ENCODE results near the gene DENND6B.

The DENND6B gene

DNA sequence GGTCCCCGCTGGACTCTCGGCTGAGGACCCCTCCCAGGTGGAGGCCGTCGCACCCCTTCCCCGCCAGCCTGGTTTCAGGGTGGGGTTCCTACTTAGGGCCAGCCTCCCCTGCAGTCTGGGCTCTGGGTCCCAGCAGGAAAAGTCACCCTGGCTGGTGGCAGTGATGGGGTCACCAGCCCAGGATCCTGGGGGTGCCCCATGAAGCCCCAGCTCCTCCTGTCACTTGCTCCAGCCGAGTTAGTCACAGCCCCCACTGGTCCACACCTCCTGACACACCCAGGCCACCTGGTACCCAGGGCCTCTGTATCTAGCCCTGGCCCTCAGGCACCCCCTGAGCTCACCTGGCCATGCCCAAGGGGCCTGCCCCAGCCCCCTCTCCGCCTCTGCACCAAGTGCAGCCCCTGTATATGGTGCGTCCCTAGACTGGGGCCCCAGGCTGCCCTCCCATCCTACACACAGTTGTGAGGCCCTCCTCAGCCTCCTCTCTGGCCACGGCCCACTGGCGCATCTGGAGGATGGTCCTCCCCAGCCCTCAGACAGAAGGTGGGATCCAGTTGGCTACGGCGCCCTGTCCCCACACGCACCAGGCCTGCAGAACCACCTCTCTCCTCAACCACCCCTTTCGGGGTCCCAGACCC lies 26.1 kb downstream of the DENND6B start:
- TF ChIP-seq, protein P1, sequence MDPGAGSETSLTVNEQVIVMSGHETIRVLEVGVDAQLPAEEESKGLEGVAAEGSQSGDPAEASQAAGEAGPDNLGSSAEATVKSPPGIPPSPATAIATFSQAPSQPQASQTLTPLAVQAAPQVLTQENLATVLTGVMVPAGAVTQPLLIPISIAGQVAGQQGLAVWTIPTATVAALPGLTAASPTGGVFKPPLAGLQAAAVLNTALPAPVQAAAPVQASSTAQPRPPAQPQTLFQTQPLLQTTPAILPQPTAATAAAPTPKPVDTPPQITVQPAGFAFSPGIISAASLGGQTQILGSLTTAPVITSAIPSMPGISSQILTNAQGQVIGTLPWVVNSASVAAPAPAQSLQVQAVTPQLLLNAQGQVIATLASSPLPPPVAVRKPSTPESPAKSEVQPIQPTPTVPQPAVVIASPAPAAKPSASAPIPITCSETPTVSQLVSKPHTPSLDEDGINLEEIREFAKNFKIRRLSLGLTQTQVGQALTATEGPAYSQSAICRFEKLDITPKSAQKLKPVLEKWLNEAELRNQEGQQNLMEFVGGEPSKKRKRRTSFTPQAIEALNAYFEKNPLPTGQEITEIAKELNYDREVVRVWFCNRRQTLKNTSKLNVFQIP (CRISPR knock-in tag; IDR thresholded peaks at IDR 0.05; ENCODE audit: borderline replicate concordance, low read depth), result no peak
- TF ChIP-seq GLIS3 (CRISPR knock-in tag; IDR thresholded peaks at IDR 0.05) (no peak), ARNTL (CRISPR knock-in tag; IDR thresholded peaks at IDR 0.05; ENCODE audit: borderline replicate concordance, low read depth) (no peak), ZC3H10 (CRISPR knock-in tag; IDR thresholded peaks at IDR 0.05) (no peak), ISL1 (CRISPR knock-in tag; IDR thresholded peaks at IDR 0.05) (no peak), ZNF565 (CRISPR knock-in tag; conservative IDR thresholded peaks at IDR 0.05; ENCODE audit: low read depth) (no peak), ESRRG (CRISPR knock-in tag; IDR thresholded peaks at IDR 0.05) (no peak)
- TF ChIP-seq, protein P2, sequence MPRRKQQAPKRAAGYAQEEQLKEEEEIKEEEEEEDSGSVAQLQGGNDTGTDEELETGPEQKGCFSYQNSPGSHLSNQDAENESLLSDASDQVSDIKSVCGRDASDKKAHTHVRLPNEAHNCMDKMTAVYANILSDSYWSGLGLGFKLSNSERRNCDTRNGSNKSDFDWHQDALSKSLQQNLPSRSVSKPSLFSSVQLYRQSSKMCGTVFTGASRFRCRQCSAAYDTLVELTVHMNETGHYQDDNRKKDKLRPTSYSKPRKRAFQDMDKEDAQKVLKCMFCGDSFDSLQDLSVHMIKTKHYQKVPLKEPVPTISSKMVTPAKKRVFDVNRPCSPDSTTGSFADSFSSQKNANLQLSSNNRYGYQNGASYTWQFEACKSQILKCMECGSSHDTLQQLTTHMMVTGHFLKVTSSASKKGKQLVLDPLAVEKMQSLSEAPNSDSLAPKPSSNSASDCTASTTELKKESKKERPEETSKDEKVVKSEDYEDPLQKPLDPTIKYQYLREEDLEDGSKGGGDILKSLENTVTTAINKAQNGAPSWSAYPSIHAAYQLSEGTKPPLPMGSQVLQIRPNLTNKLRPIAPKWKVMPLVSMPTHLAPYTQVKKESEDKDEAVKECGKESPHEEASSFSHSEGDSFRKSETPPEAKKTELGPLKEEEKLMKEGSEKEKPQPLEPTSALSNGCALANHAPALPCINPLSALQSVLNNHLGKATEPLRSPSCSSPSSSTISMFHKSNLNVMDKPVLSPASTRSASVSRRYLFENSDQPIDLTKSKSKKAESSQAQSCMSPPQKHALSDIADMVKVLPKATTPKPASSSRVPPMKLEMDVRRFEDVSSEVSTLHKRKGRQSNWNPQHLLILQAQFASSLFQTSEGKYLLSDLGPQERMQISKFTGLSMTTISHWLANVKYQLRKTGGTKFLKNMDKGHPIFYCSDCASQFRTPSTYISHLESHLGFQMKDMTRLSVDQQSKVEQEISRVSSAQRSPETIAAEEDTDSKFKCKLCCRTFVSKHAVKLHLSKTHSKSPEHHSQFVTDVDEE (CRISPR knock-in tag; IDR thresholded peaks at IDR 0.05), result no peak
- ATAC-seq, result no peak

DNA sequence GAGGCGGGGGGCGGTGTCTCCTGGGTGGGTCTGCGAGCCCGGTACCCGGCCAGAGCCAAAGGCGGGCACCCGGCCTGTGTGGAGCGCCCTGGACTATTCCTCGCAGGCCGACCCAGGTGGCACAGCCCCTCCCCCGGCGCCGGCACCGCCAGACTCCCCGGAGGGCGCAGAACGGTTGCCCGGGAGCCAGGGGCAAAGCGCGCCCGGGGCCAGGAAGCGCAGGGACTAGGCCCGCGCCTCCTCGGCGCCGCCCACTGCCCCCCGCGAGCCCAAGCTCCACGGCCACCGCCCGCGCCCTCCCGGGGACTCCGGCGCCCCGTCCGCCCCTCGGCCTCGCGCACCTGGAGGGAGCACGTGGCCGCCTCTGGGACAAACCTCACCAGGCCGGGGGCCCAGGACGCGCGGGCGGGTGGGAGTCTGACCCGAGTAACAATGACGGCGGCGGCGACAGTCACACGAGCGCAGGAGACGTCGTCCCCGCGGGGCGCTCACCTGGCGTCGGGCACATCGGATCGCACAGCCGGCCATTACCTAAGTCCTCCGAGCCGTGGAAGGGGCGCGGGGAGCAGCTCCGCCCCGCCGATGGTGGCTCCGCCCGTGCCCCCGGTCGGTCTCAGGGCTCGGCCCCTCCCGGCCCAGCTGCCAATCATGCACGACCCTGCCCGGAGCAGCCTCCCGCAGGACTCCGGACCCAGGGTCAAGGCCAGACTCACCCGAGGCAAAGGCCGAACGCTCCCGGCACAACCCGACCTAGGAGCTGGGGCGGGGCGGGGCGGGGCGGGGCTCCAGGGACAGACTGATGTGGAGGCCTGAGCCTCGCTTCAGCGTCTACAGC lies 26.8 kb downstream of the DENND6B start:
- ATAC-seq, result no peak

DNA sequence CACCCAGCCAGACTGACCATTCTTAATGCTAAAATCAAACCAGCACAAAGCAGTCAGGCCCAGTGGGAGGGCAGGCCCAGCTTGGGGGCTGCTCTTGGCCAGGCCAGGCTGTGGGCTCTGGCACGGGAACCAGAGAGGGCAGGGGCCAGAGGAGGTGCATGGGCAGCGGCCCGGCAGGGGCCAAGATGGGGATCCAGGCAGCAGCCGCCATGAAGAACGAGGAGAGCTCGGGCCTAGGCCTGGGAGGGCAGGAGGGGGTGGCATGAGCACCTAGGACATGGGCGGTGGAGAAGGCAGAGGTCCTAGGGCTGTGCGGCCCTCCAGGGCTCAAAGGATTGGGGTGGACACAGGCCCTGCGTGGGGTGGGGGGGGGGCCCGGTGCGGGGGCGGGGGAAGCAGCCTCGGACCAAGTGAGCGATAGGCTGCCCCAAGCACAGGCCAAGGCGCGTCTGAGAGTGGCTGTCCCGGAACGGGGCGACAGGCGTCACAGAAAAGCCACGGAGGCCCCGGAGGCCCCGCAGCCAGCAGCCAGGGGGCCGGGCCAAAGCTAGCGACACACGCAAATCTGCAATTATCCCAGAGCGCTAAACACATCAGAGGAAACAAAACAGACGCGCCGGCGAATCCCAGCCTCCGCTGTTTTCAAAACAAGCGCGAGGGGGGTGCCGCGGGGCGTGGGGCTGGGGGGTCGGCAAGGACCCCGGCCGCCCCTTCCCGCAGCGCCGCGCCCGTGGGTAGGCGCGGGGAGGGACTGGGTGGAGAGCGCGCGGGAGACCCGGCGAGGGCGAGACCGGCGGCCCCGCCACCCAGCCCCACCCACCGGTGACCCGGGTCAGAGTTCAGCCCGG lies 27.7 kb downstream of the DENND6B start:
- no peak for ATAC-seq
- TF ChIP-seq ZNF70 (CRISPR knock-in tag; IDR thresholded peaks at IDR 0.05), result no peak
- TF ChIP-seq ESRRG (CRISPR knock-in tag; IDR thresholded peaks at IDR 0.05), result no peak
- TF ChIP-seq PPARA (CRISPR knock-in tag; IDR thresholded peaks at IDR 0.05; ENCODE audit: borderline replicate concordance), result no peak
- TF ChIP-seq, protein P3, sequence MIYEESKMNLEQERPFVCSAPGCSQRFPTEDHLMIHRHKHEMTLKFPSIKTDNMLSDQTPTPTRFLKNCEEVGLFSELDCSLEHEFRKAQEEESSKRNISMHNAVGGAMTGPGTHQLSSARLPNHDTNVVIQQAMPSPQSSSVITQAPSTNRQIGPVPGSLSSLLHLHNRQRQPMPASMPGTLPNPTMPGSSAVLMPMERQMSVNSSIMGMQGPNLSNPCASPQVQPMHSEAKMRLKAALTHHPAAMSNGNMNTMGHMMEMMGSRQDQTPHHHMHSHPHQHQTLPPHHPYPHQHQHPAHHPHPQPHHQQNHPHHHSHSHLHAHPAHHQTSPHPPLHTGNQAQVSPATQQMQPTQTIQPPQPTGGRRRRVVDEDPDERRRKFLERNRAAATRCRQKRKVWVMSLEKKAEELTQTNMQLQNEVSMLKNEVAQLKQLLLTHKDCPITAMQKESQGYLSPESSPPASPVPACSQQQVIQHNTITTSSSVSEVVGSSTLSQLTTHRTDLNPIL (CRISPR knock-in tag; IDR thresholded peaks at IDR 0.05; ENCODE audit: low read depth), result no peak
- no peak for TF ChIP-seq GLIS3 (CRISPR knock-in tag; IDR thresholded peaks at IDR 0.05)
- TF ChIP-seq, protein P4, sequence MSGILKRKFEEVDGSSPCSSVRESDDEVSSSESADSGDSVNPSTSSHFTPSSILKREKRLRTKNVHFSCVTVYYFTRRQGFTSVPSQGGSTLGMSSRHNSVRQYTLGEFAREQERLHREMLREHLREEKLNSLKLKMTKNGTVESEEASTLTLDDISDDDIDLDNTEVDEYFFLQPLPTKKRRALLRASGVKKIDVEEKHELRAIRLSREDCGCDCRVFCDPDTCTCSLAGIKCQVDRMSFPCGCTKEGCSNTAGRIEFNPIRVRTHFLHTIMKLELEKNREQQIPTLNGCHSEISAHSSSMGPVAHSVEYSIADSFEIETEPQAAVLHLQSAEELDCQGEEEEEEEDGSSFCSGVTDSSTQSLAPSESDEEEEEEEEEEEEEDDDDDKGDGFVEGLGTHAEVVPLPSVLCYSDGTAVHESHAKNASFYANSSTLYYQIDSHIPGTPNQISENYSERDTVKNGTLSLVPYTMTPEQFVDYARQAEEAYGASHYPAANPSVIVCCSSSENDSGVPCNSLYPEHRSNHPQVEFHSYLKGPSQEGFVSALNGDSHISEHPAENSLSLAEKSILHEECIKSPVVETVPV (CRISPR knock-in tag; IDR thresholded peaks at IDR 0.05), result no peak
- no peak for TF ChIP-seq BACH2 (CRISPR knock-in tag; IDR thresholded peaks at IDR 0.05; ENCODE audit: borderline replicate concordance)
- TF ChIP-seq, protein P5, sequence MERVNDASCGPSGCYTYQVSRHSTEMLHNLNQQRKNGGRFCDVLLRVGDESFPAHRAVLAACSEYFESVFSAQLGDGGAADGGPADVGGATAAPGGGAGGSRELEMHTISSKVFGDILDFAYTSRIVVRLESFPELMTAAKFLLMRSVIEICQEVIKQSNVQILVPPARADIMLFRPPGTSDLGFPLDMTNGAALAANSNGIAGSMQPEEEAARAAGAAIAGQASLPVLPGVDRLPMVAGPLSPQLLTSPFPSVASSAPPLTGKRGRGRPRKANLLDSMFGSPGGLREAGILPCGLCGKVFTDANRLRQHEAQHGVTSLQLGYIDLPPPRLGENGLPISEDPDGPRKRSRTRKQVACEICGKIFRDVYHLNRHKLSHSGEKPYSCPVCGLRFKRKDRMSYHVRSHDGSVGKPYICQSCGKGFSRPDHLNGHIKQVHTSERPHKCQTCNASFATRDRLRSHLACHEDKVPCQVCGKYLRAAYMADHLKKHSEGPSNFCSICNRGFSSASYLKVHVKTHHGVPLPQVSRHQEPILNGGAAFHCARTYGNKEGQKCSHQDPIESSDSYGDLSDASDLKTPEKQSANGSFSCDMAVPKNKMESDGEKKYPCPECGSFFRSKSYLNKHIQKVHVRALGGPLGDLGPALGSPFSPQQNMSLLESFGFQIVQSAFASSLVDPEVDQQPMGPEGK (CRISPR knock-in tag; IDR thresholded peaks at IDR 0.05; ENCODE audit: borderline replicate concordance), result no peak
- TF ChIP-seq OSR1 (CRISPR knock-in tag; IDR thresholded peaks at IDR 0.05), result no peak
- no peak for TF ChIP-seq ARNTL (CRISPR knock-in tag; IDR thresholded peaks at IDR 0.05; ENCODE audit: borderline replicate concordance, low read depth)
- TF ChIP-seq TOX (CRISPR knock-in tag; IDR thresholded peaks at IDR 0.05; ENCODE audit: borderline replicate concordance), result no peak
- no peak for TF ChIP-seq ISL1 (CRISPR knock-in tag; IDR thresholded peaks at IDR 0.05)
- TF ChIP-seq CSDC2 (CRISPR knock-in tag; IDR thresholded peaks at IDR 0.05), result no peak

More for the DNA sequence above, 26.8 kb downstream of the DENND6B start:
- TF ChIP-seq CSDC2 (CRISPR knock-in tag; IDR thresholded peaks at IDR 0.05) (no peak), ZNF565 (CRISPR knock-in tag; conservative IDR thresholded peaks at IDR 0.05; ENCODE audit: low read depth) (no peak), ZC3H10 (CRISPR knock-in tag; IDR thresholded peaks at IDR 0.05) (no peak)
- TF ChIP-seq, protein P4 (CRISPR knock-in tag; IDR thresholded peaks at IDR 0.05), result no peak
- TF ChIP-seq, protein P3 (CRISPR knock-in tag; IDR thresholded peaks at IDR 0.05; ENCODE audit: low read depth), result no peak
